NCI-H2171 treated with DMSO at 0.1 percent for 48 hours (cell line): ENCODE results near the gene THBS1.
A peak's percentile ranks its signal among the peaks of the same experiment; 100 is the strongest.

Experiments
- DNase-seq: peaks from one replicate; lab custom pipeline; 2025; lab: John Stamatoyannopoulos, UW

The THBS1 gene

DNA sequence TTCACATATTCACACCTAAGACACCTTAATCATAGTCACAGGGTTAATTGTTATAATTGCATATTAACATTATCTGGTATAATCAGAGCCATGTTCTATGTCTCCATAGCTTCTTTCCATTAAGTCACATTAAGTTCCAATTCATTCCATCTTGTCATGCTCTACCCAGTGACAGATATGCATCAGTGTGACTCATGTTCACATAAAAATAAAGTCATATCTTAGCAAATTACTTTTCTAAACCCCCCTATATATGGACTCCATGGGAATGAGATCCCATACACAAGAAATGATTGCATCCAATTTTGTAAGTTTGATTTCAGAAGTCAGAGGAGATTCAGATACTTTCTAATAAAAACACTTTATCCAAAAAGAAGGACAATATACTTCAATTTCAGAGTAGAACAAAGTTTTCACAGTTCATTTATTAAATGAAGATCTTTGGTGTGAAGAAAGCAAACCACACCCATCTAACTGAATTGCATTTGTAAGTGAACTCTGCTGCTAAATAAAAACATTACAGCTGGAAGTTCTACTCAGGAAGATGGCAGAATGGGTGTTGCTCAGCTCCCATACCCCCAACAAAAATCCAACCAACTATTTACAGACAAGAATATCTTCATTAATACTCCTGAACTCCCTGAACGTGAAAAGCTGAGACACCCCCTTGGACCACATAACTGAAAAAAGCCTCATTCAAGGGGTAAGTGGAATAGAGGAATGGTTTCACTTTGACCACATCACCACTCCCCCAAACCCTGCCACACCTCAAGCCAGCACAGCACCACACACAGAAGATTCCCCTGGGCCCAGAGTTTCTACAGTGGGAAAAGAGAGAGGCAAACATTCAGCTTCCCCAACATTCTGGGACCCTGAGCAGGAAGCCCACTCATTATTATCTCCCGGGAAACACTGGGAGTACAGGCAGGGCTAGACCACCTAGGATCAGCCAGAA is 27.6 kb downstream of the THBS1 start:
- DNase-seq, result no peak

DNA sequence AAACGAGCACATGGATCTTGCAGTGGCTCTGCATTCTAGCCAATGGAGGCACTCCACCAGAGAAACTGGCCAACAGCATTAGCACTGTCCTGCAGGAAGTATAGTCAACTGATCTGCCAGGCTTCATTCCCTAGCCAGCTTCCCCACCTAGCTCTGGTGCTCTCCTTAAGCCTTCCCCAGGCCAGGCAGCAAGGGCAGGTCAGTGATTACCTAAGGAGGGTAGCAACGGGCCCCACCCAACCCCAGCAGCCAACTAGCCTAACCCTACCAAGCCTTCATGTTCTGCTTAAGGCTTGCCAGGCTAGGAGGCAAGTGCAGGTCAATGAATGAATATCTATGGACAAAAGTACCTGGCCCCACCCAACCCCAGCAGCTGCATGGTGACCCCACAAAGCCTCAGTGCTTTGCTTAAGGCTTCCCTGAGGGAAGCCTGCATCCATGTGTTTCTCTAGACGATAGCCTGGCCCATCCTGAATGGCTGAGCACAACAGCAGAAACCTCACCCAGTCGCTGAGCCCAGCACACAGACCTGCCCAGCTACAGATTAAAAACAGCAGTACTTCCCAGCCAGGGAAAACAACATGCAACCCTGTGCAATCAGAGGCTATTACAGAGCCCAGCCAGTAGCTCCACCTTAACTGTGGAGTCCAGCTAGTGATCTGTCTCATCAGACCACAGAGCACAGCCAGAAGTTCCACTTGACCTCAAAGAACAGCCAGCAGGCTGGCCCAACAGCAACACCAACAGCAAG is 28.5 kb downstream of the THBS1 start:
- no peak for DNase-seq

DNA sequence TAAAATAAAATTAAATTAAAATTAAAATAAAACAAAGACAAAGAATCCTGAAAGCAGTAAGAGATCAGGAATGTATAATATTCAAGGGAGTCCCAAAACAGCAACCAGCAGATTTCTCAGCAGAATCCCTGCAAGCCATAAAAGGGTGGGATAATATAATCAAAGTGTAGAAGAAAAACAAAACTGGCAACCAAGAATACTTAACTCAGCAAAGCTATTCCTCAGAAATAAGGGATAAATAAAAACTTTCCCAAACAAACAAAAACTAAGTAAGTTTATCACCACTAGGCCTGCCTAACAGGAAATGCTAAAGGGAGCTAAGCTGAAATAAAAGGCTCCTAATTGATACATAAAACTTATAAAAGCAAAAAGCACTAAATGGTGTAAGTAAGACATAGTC is 29.8 kb downstream of the THBS1 start:
- no peak for DNase-seq

DNA sequence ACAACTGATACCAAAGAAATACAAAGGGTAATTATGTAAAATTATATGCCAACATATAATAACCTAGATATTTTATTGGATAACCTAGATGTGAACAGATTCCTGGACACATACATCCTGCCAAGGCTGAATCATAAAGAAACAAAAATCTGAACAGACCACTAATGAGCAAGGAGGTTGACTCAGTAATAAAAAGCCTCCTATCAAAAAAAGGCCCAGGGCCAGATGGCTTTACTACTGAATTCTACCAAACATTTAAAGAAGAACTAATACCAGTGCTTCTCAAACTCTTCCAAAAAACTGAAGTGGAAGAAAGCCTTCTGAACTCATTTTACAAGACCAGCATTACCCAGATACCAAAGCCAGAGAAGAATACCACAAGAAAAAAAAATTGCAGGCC is 32.4 kb downstream of the THBS1 start:
- no peak for DNase-seq

DNA sequence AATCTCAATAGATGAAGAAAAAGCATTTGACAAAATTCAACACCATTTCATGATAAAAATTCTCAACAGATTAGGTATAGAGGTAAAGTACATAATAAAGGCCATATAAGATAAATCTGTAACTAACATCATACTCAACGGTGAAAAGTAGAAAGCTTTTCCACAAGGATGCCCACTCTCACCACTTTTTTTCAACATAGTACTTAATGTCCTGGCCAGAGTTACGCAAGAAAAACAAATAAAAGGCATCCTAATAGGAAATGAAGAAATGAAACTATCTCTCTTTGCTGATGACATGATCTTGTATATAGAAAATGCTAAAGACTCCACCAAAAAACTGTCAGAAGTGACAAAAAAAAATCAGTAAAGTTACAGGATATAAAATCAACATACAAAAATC is 33.0 kb downstream of the THBS1 start:
- no peak for DNase-seq

DNA sequence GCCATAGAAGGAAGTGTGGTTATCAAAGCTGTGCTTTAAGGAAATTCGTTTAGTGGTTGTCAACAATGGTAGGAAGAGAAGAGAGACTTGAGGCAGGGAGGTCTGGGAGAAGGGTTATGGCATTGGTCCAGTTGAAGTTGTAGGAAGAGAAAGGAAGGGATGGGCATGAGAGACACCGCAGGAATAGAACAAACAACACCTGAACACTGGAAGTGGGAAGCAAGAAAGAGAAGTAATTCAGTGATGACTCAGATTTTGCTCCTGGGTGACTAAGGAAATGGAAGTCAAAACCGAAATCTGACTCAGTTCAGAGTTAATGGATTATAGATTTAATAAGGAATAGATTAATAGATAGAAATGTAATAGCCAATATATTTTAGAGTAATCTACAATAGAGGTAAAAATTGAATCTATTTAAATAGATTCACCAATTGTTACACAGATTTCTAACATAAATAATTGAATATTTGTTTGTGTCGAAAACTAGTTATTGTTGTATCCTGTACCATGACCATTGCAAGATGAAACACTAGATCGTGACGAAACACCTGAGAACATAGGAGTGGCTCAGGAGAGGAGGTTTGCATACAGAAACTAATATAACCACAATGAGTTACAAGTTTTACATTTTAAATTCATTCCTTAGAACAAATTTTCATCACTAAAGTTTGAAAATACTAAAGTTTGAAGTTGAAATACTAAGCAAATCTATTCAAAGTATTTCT is 36.0 kb downstream of the THBS1 start:
- no peak for DNase-seq

DNA sequence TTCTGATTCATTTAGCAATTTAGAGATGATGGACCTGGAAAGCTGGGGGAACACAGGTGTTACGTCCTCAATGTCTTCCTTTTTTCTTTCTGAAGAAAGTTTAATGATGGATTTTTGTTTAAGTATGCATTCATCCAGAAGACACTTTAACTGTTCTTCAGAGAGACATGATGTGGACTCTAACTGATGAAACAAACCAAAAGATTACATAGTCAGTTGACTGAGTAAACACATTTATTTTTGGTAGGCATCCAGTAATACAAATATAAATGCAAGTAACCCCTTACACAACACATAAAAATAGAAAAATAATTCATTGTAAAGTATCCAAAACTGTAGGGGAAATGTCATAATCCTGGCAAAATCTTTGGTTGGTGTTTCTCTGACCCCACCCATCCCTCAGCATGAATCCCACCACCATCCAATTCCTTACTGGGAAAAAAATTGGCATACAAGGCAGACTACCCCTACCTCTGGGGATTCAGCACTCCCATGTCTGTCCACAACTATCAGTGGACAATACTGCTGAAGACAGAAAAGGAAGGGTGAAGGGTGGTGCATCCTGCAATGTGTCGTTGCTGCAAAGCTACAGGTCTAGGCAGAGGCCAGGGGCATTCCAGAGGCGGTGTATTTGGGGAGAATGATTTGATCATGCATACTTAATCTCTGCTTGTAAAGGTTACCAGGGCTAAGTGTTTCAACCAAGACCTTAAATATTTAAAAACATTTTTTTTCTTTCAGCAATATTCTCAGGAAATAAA is 37.4 kb downstream of the THBS1 start:
- no peak for DNase-seq

DNA sequence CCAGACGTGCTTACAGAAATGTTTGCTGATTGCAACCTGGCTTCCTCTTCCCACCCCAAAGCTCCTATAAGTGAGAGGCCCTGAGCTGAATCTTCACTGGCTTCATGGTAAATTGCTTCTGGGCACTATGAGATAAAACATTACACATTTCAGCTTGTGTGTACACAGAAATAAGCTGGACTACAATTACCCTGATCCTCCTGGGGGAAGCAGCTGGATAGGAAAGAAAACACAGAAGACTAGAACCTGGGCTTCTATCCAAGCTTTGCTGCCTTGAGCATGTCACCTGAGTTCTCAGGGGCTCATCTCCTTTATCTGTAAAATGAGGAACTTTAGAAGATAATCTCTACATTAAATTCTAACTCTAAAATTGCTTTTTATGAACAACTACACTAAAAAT is 40.3 kb downstream of the THBS1 start:
- DNase-seq, result peak; percentile 93

DNA sequence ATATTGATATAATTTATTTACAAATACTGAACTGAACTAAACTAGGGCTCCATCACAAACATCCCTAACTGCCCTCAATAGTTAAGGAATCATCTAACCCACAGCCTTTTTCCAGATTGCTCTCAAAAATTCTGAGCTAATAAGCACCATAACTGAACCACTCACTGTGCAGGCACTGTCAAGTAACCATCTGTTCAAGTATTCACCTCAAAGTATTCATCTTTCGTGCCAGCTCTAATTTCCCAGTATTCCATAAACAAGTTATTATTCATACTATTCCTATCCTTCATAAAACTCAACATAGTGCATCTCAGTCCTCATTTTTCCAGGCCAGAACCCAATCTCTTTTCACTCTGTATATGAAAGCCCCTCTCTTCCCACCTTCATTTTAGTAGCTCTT is 41.1 kb downstream of the THBS1 start:
- DNase-seq, result peak; percentile 85

DNA sequence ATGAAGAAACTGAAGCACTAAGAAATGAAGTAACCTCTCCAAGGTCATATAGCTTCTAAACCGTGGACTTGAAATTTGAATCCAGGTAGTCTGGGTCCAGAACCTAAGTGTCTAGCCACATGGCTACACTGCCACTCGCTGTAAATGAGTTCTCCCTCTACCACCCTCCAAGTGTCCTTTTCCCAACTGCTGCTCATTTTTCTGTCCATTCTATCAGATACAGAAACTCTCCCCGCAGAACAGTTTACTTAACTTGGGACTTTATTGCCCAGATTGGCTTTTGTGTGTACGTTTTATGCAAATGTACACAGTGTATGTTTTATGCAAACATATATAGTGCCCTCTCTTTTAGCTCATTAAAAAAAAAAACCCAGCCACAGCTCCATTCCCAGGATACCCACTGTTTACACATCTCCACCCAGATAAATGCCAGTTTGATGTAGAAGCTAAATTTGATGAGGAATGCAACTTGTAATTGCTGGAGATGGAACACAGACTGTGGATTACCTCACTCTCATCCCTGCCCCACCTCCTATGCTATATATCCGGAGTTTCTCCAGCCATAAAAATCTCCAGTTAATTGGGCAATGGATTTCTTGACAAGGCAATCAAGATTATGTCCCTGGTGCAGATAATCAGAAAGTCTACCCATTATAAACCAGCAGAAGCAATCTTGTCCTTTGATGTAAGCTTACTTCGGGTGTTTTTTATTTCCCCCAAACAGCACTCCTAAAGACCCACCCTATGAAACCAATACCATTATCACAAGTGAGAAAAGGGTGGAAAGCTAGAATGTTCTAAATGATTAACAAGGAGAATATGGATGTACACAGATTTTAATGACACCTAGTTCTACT is 42.0 kb downstream of the THBS1 start:
- no peak for DNase-seq

DNA sequence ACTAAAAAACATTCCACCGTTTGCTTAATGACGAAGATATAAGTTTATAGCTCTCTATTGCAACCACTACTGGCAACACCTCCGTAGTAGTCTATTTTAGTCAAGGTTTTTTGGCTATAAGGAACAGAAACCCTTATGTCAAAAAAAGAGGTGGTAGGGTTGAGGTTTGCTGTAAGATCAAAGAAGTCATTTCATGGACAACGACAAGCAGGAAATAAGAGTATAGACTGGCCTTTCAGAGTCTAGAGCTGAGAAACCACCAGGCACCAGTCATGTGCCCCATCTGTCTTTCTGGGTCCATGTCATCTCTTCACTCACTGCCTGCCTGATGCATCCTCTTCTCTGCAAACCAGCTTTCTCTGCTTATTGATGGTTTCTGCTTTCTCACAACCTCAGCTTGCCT is 42.7 kb downstream of the THBS1 start:
- DNase-seq, result no peak

DNA sequence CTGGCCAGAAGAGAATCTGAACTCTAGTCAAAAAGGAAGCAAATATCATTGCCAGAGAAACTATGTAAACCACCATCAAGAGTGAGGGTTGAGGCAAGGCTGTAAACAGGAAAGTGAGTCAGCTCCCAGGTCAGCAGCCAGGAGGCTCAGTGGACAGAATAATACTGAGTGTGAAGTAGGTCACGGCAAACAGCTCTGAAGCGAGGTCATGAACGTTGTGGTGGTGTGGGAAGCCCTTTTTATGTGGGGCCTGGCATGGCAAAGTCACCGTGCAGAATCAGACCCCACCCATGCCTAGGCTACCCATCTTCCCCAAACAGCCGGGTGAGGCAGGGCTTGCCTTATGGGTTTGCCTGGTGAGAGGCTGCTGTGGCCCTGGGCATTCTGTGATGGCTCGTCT is 43.9 kb downstream of the THBS1 start:
- DNase-seq, result no peak

DNA sequence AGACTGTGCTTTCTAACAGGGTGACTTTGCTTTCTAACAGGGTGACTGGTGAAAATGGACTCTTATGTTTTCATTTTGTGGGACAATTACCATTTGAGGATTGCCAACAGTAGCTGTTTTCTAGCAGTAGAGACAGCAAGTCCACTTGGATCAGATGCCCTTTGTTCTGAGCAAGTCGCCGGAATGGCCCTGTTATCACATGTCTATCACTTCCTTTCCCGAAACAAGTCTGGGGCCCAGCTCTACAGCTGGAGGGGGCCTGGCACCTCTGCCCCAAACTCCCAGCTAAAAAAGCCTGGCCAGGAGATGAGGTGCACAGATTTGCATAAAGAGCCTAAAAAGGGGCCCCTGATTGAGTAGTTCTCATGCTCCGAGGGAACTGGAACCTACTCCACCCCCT is 44.6 kb downstream of the THBS1 start:
- DNase-seq, result no peak

DNA sequence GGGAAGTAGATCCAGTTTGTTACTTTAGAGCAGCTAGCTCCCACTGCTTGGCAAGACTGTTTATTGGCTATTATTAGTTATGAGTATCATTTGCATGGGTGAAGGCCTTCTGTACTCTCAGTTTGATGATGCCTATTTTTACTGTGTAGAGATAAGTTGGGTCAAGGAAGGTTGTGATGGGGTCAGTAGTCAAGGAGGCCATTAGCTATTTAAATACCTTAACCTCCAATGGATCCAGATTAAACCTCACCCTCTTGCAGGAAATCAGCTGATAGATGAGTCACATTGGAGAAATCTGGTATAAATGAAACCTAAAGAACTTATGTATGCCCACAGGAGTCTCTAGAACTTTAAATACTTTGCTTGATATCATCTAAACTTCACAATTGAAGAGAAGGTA is 45.0 kb downstream of the THBS1 start:
- no peak for DNase-seq

DNA sequence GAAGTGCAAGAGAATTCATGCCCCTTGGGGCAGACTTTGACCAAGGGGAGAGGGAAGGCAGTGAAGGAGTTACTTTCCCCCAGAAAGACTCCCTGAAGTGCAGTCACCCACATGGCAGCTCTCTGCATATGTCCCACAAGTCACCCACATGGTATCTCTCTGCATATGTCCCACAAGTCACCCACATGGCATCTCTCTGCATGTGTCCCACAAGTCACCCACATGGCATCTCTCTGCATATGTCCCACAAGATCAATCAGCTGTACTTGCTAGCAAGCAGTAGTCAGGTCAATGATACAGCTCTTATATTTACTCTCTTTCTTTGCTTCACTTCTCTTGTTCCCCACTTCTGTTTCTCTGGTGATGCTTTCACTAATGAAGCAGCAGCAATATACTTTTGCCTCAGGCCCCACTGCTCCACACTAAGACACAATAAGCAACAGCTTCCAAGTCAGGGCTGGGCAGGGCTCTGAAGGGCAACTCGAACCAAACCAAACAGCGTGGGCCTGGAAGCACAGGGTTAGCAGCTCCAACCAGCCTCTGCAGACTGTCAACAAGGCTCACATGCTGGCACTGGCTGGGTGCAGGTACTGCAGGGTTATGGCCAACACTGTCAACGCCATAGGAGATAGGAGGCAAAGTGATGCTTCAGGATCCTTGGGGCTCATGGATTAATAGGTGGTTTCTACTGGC is 46.7 kb downstream of the THBS1 start:
- DNase-seq, result no peak

DNA sequence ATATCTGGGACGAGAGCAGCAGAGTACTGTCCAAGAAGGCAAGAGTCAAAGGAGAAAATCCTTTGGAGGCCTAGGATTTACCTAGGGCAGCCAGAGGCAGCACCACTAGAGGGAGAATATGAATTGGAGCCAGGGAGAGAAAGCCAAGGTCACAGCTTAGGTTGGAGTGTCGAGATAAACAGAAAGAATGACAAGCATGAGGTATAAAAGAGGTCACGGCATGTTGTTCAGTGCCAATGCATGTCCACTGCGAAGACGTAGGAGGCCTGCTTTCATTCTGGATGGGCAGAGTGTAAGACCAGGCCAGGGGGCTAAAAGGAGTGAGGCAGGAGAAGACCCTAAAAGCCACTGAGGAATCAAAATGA is 47.2 kb downstream of the THBS1 start:
- DNase-seq, result no peak

DNA sequence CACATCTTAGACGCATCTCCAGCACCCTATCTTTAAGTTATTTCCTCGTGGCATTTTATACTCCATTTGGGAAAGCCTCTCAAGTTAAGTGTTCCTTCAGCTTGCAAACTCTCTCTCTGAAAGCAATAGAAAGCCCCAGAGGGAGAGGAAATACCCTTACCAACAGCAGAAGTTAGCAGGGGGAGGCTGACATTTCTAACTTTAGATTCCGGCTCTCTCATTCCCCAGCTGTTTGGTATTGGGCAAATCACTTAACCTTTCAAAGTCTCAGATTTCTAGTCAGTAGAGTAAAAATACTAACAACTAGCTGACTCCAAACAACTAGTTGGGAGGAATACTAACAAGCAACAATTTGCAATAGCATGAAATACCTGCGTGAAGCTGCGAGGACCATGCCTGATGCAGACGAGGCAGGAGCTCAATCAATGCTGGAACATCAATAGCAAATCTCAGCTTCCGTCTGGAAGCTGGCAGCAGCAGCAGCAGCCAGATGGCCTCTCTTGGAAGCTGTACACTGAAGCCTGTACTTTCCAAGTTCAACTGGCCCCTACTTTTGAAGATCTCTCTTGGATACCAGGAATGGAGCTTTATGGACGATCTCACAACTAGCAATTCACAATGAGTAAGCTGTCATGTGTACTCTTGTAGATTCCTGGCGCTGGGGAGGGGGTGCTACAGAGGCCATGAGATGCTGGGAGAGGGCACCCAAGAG is 47.8 kb downstream of the THBS1 start:
- peak; percentile 43 for DNase-seq

DNA sequence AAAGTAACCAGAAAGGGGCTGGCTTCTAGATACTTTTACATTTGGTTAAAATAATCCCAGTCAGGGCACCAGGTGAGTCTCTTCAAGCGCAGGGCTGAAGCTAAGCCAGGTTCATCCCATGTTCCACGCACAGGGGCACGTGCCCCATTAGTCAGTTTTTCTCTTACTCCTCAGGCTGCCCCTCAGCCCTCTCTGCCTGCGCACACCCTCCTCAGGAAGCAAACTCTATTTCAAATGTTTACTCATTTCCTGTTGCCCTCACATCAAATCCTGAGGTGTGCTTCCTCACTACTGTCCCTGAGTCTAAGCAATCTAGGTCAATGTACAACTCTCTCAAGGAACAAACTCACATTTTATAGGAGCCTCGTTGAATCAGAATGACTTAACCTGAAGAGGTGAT is 48.5 kb downstream of the THBS1 start:
- no peak for DNase-seq

DNA sequence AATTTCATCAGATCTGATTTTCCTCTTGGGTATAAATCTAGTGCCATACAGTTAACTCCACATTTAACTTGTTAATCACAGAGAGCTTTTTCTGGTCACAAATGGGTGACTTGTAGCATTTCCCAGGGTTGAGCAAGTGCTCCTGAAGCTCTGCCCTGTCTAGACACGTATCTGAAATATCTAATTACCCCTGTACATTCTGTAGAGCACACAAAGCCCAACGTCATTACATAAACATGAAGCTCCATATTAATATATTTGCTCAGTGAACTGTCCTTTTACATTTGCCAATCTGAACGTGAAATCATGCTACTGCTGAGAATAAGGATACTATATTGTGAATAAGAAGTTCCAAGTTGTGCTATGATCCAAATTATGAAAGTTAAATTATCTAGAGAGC is 49.0 kb downstream of the THBS1 start:
- peak; percentile 81 for DNase-seq

DNA sequence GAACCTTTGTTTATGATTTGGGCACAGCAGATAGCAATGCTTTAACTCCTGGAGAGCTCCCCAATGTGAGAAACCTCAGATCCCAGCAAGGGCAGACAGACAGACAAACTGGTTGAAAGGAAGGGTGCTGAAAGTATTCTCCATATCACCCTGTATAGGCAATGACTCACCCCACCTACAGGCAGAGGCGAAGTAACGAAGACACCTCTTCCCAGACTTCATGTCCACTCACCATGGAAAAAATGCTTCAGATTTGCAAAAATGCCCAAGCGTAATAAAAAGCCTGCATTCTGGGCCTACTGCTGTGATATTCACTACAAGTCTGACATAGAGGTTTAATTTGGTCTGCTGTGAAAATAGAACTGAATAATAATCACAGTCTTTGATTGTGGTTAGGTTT is 50.5 kb downstream of the THBS1 start:
- DNase-seq, result no peak
